Urinary bladder (tissue), 4 donors: ENCODE measurements around the gene PAFAH1B2. TPM values are rescaled to one million over a fixed set of nuclear protein-coding genes. Genes with fewer than 3 reads are reported as not detected.
"Not testable (repeated sequence)": the region's sequence is repeated elsewhere in the genome, so short reads cannot be mapped to it uniquely, and the experiment has no call there.

Experiments used
- DNase-seq: peaks from one replicate; pipeline ENCODE4 v3.0.0-alpha.2; 2015; ENCODE audit errors: extremely low spot score
- H3K27ac ChIP-seq: one replicate; pipeline ENCODE4 v1.5.1; 2013; ENCODE audit warnings: low read depth, mild to moderate bottlenecking, moderate library complexity
- H3K36me3 ChIP-seq: one replicate; pipeline ENCODE4 v1.6.1; 2013; ENCODE audit warnings: mild to moderate bottlenecking, moderate library complexity; ENCODE audit not compliant: insufficient read depth
- H3K4me1 ChIP-seq: one replicate; pipeline ENCODE4 v1.6.1; 2013; ENCODE audit warnings: mild to moderate bottlenecking, moderate library complexity; ENCODE audit not compliant: insufficient read depth
- H3K4me3 ChIP-seq: one replicate; pipeline ENCODE4 v1.5.1; 2013; ENCODE audit warnings: low read depth, low read length
- WGBS: extraction: QIAGEN DNeasy Blood & Tissue Kit; methylation state at CpG from one replicate; pipeline ENCODE4 v1.1.7; 2013; 5-methylcytosine and 5-hydroxymethylcytosine counted together
- polyA plus RNA-seq: library from polyadenylated mRNA; stranded (reverse); fragments of 200-250 nt; gene quantifications from one replicate; pipeline ENCODE4 v1.2.3, GENCODE V29; 2013
- total RNA-seq: library from RNA; depleted of rRNA; stranded (reverse); fragments of >200 nt; gene quantifications from one replicate; pipeline ENCODE4 v1.2.3, GENCODE V29; 2014
- donor health status: healthy with polysubstance abuse.
- donor health status: healthy.

PAFAH1B2 gene
- total and polyA plus RNA-seq, 2 donors, result 23.9 to 115 TPM

- not testable (repeated sequence) for H3K4me3 ChIP-seq, H3K4me1 ChIP-seq, H3K36me3 ChIP-seq, DNase-seq, H3K27ac ChIP-seq
- WGBS, result 70% methylated on average over 3 of the region's 3 CpGs
Measured at GRCh38 chr11:117112497-117112896, 31.6 kb upstream of the PAFAH1B2 start.

- WGBS, result 70% methylated on average over 1 of the region's 1 CpG
- not testable (repeated sequence) for H3K36me3 ChIP-seq, DNase-seq, H3K4me3 ChIP-seq, H3K27ac ChIP-seq, H3K4me1 ChIP-seq
Measured at GRCh38 chr11:117112939-117113338, 31.1 kb upstream of the PAFAH1B2 start.

GRCh38 chr11:117117681-117118080 lies 26.4 kb upstream of the PAFAH1B2 start:
- no peak for DNase-seq
- H3K27ac ChIP-seq, result no peak overlapping the region
- H3K36me3 ChIP-seq, result no peaks in the 10 kb centered on the region
- H3K4me1 ChIP-seq, result no peaks in the 10 kb centered on the region
- H3K4me3 ChIP-seq, result no peak overlapping the region

GRCh38 chr11:117121176-117121575 lies 22.9 kb upstream of the PAFAH1B2 start:
- no peak overlapping the region for H3K4me3 ChIP-seq
- no peaks in the 10 kb centered on the region for H3K36me3 ChIP-seq
- DNase-seq, result no peak
- H3K27ac ChIP-seq, result no peak overlapping the region
- H3K4me1 ChIP-seq, result no peaks in the 10 kb centered on the region

GRCh38 chr11:117122556-117122955 lies 21.5 kb upstream of the PAFAH1B2 start:
- no peak overlapping the region for H3K4me3 ChIP-seq
- H3K27ac ChIP-seq, result no peak overlapping the region
- DNase-seq, result no peak
- no peaks in the 10 kb centered on the region for H3K4me1 ChIP-seq
- H3K36me3 ChIP-seq, result no peaks in the 10 kb centered on the region
- WGBS, result 68% methylated on average over 5 of the region's 5 CpGs

- DNase-seq, result no peak
- Histone ChIP-seq H3K4me3 (no peak overlapping the region), H3K36me3 (no peaks in the 10 kb centered on the region), H3K4me1 (no peaks in the 10 kb centered on the region), H3K27ac (no peak overlapping the region)
- WGBS, result 76% methylated on average over 7 of the region's 7 CpGs
Measured at GRCh38 chr11:117126223-117126965, 17.7 kb upstream of the PAFAH1B2 start.

- Histone ChIP-seq H3K4me3 (no peak overlapping the region), H3K27ac (no peak overlapping the region), H3K36me3 (no peaks in the 10 kb centered on the region), H3K4me1 (no peaks in the 10 kb centered on the region)
- 83% methylated on average over 6 of the region's 6 CpGs for WGBS
- no peak for DNase-seq
Measured at GRCh38 chr11:117127171-117127901, 16.8 kb upstream of the PAFAH1B2 start.

GRCh38 chr11:117128289-117128688 lies 15.8 kb upstream of the PAFAH1B2 start:
- DNase-seq, result no peak
- H3K36me3 ChIP-seq, result no peaks in the 10 kb centered on the region
- no peaks in the 10 kb centered on the region for H3K4me1 ChIP-seq
- WGBS, result 74% methylated on average over 4 of the region's 4 CpGs
- no peak overlapping the region for H3K27ac ChIP-seq
- no peak overlapping the region for H3K4me3 ChIP-seq

- not testable (repeated sequence) for H3K4me3 ChIP-seq, H3K36me3 ChIP-seq
- WGBS, result 97% methylated on average over 7 of the region's 7 CpGs
Measured at GRCh38 chr11:117130396-117130795, 13.7 kb upstream of the PAFAH1B2 start.

GRCh38 chr11:117130879-117131278 lies 13.2 kb upstream of the PAFAH1B2 start:
- Histone ChIP-seq H3K27ac (no peak overlapping the region), H3K36me3 (no peaks in the 10 kb centered on the region), H3K4me1 (no peaks in the 10 kb centered on the region), H3K4me3 (no peak overlapping the region)
- WGBS, result 94% methylated on average over 7 of the region's 7 CpGs
- no peak for DNase-seq

More at GRCh38 chr11:117130396-117130795, 13.7 kb upstream of the PAFAH1B2 start:
- H3K27ac ChIP-seq, H3K4me1 ChIP-seq, DNase-seq: not testable (repeated sequence)

GRCh38 chr11:117134431-117134830 lies 9.7 kb upstream of the PAFAH1B2 start:
- Histone ChIP-seq H3K27ac (no peak overlapping the region), H3K4me1 (no peaks in the 10 kb centered on the region), H3K4me3 (no peak overlapping the region), H3K36me3 (no peaks in the 10 kb centered on the region)
- no peak for DNase-seq
- 59% methylated on average over 3 of the region's 3 CpGs for WGBS

GRCh38 chr11:117134979-117135378 lies 9.1 kb upstream of the PAFAH1B2 start:
- H3K27ac ChIP-seq, H3K36me3 ChIP-seq, H3K4me3 ChIP-seq, DNase-seq, H3K4me1 ChIP-seq: not testable (repeated sequence)
- WGBS, result 88% methylated on average over 1 of the region's 4 CpGs

GRCh38 chr11:117137223-117138086 lies 6.6 kb upstream of the PAFAH1B2 start:
- not testable (repeated sequence) for H3K4me1 ChIP-seq, H3K4me3 ChIP-seq, DNase-seq, H3K27ac ChIP-seq, H3K36me3 ChIP-seq
- 63% methylated on average over 3 of the region's 15 CpGs for WGBS
